IPS-NIHi11 (cell line): ENCODE data around the gene KCNN4.
"Not testable (repeated sequence)": the region's sequence is repeated elsewhere in the genome, so short reads cannot be mapped to it uniquely, and the experiment has no call there.

Experiments used
- DNase-seq: peaks from one replicate; pipeline ENCODE4 v3.0.0; 2012; ENCODE audit warnings: mixed read lengths, low spot score

Gene KCNN4

GRCh38 chr19:43780706-43781525 lies at the start of gene KCNN4:
KCNN4 (minus strand) TSS chr19:43780973; CDS start chr19:43780861, 112 bp downstream.
- no peak for DNase-seq

- peak; percentile 94 for DNase-seq
These were observed 46.3 kb upstream of the KCNN4 start, which contains the start of gene ZNF283 for GRCh38 chr19:43826787-43827754. ZNF283 (plus strand) TSS chr19:43827321; CDS start chr19:43833505, 6,184 bp downstream.

- DNase-seq = not testable (repeated sequence)
These were observed 43.8 kb upstream of the KCNN4 start for GRCh38 chr19:43824572-43824971.

GRCh38 chr19:43823856-43824255 lies 43.1 kb upstream of the KCNN4 start:
- DNase-seq = not testable (repeated sequence)

- DNase-seq = no peak
These were observed 40.1 kb upstream of the KCNN4 start for GRCh38 chr19:43820884-43821215.

GRCh38 chr19:43820098-43820883 lies 39.5 kb upstream of the KCNN4 start:
- no peak for DNase-seq

- DNase-seq = no peak
These were observed 37.7 kb upstream of the KCNN4 start for GRCh38 chr19:43818500-43818899.

- DNase-seq = not testable (repeated sequence)
These were observed 36.7 kb upstream of the KCNN4 start for GRCh38 chr19:43817454-43817853.

GRCh38 chr19:43814663-43815352 lies 34.0 kb upstream of the KCNN4 start:
- no peak for DNase-seq

- no peak for DNase-seq
These were observed 31.9 kb upstream of the KCNN4 start for GRCh38 chr19:43812688-43813087.

GRCh38 chr19:43812259-43812658 lies 31.5 kb upstream of the KCNN4 start:
- no peak for DNase-seq

GRCh38 chr19:43811837-43812236 lies 31.1 kb upstream of the KCNN4 start:
- no peak for DNase-seq

GRCh38 chr19:43809762-43810696 lies 29.3 kb upstream of the KCNN4 start:
- peak; percentile 41 for DNase-seq

- DNase-seq = no peak
These were observed 26.9 kb upstream of the KCNN4 start for GRCh38 chr19:43807651-43808050.

GRCh38 chr19:43806848-43807247 lies 26.1 kb upstream of the KCNN4 start:
- no peak for DNase-seq

- not testable (repeated sequence) for DNase-seq
These were observed 25.6 kb upstream of the KCNN4 start for GRCh38 chr19:43806401-43806800.

GRCh38 chr19:43804432-43804831 lies 23.7 kb upstream of the KCNN4 start:
- no peak for DNase-seq

GRCh38 chr19:43802216-43802951 lies 21.6 kb upstream of the KCNN4 start, which contains the start of gene LYPD5:
LYPD5 (minus strand) TSS chr19:43802447; CDS start chr19:43802380, 67 bp downstream.
- no peak for DNase-seq

- DNase-seq = no peak
These were observed 18.8 kb upstream of the KCNN4 start for GRCh38 chr19:43799502-43800142.
